Mucosa of descending colon (tissue), 3 donors: ENCODE data around the gene FBXO11. TPM values are rescaled to one million over a fixed set of nuclear protein-coding genes. Genes with fewer than 3 reads are reported as not detected.

Source experiments
- ATAC-seq: fragments of 200-7000 bp; cut with Tn5 transposase; one replicate; pipeline ENCODE4 v1.9.1; 2020; ENCODE audit warnings: mild to moderate bottlenecking, moderate library complexity
- DNase-seq, 3 donors: peaks; one replicate each; pipeline ENCODE4 v3.0.0-alpha.2; 2020
- H3K36me3 ChIP-seq: fragments of 200-600 bp; one replicate; pipeline ENCODE4 v1.8.0; 2021; ENCODE audit warnings: low read depth, mild to moderate bottlenecking
- H3K4me1 ChIP-seq: fragments of 200-600 bp; one replicate; pipeline ENCODE4 v1.8.0; 2021; ENCODE audit warnings: low read depth, mild to moderate bottlenecking
- H3K4me3 ChIP-seq: fragments of 200-600 bp; one replicate; pipeline ENCODE4 v1.8.0; 2021; ENCODE audit warnings: mild to moderate bottlenecking
- H3K9me3 ChIP-seq: fragments of 200-600 bp; one replicate; pipeline ENCODE4 v1.8.0; 2021; ENCODE audit warnings: mild to moderate bottlenecking
- CTCF ChIP-seq: fragments of 200-600 bp; IDR thresholded peaks from one replicate; pipeline ENCODE4 v1.8.0; 2022; ENCODE audit warnings: antibody characterized with exemption, mild to moderate bottlenecking
- intact Hi-C, 2 donors: fragments of 100-400 bp; cut with DNase I in 1 of 2; cut with micrococcal nuclease in 1 of 2; formaldehyde crosslinking; loops; one replicate each; pipeline versions ENCODE4 v1.11.0 to v1.11.1; 2022; cut with DNase I, micrococcal nuclease
- total RNA-seq, 3 donors: library from RNA; stranded (reverse); fragmentation: NEBNext Ultra II Directional in 2 of 3; extraction: Animal tissue kit (Norgen Biotek cat#: 25700) in 2 of 3; gene quantifications; one replicate each; pipeline versions ENCODE4 v1.2.1 to v1.2.4, GENCODE V29; 2021 to 2023
- donor health status: DM: no; HTN: no; CAD: no; lungs with moderate emphysema.
- donor health status: DM: no; HTN: no; CAD: no.
- donor health status: DM: no; HTN: yes; CAD: no.

FBXO11 gene
- total RNA-seq, 3 donors from 2014 or later: 40.7 to 70.4 (median 46.7) TPM

DNA sequence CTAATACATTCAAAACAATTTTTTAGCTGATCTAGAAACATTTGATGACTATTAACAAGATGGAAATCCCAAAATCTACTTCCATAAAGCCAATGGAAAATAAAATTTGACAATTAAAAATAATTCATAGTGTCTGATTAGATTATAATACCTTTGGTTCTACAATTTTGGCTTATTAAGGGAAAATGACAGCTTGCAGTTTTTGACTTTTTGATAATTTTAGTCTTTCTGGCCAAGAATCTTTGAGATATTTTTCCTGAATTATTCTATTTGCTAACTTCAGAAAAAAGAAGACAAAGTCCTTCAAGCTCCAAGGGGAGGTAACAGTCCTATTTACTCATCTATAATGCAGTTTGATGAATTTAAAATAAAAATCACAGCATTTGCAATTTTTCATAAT lies 83.8 kb downstream of the FBXO11 start:
- intact Hi-C loops: no loop called here
- DNase-seq: no peak

DNA sequence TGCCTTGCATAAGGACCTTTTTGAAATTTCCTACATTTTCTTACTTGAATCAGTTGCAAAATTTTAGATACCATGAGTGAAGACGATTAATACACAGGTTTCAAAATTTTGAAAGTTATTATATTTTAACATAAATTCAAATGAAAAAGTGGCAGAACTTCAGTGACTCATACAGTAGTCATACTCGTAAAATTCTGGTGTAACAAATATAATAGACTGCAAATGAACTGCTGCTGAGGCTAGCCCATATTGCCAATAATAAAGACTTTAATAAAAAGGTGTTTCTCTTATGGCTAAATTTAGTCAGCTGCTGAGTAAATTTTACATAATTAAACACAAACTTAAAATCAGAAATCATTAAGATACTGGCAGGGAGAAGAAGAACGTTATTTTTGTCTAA lies 86.5 kb downstream of the FBXO11 start:
- TF ChIP-seq CTCF: no peak
- no peaks in the 10 kb centered on the region for H3K4me1 ChIP-seq
- H3K4me3 ChIP-seq: no peak overlapping the region
- H3K9me3 ChIP-seq: no peaks in the 10 kb centered on the region
- DNase-seq (no peak), ATAC-seq (no peak)
- H3K36me3 ChIP-seq: no peaks in the 10 kb centered on the region
- intact Hi-C loops: no loop called here

More for the DNA sequence above, 83.8 kb downstream of the FBXO11 start:
- Histone ChIP-seq H3K9me3 (no peaks in the 10 kb centered on the region), H3K4me3 (no peak overlapping the region), H3K4me1 (no peaks in the 10 kb centered on the region), H3K36me3 (no peaks in the 10 kb centered on the region)
- TF ChIP-seq CTCF: no peak
- ATAC-seq: no peak

DNA sequence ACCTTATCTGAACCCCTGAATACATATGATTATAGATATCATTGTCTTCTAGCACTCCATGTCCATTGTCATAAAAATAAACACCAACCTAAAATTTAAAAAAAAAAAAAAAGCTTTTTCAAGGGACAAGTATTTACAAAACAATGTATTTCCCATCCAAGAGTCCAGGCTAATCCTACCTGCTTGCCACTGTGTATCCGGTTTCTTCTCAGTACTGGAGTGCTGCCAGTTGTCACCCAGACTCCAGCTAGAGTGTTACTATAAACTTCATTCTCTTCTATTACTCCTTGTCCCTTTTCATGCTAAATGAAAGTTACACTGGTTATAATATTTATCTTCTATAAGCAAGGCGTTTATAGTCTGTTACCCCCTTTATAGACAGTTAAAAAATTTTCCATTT lies 87.5 kb downstream of the FBXO11 start:
- no peak for ATAC-seq
- Histone ChIP-seq H3K9me3 (no peaks in the 10 kb centered on the region), H3K36me3 (no peaks in the 10 kb centered on the region), H3K4me1 (no peaks in the 10 kb centered on the region), H3K4me3 (no peak overlapping the region)
- no peak for TF ChIP-seq CTCF
- no peak for DNase-seq
- intact Hi-C loops: no loop called here

- intact Hi-C loops: no loop called here
- DNase-seq (no peak), ATAC-seq (no peak)
- Histone ChIP-seq H3K9me3 (no peaks in the 10 kb centered on the region), H3K4me1 (no peaks in the 10 kb centered on the region), H3K4me3 (no peak overlapping the region), H3K36me3 (no peaks in the 10 kb centered on the region)
- no peak for TF ChIP-seq CTCF
Observed at GRCh38 chr2:47815764-47816163, 90.5 kb downstream of the FBXO11 start.

DNA sequence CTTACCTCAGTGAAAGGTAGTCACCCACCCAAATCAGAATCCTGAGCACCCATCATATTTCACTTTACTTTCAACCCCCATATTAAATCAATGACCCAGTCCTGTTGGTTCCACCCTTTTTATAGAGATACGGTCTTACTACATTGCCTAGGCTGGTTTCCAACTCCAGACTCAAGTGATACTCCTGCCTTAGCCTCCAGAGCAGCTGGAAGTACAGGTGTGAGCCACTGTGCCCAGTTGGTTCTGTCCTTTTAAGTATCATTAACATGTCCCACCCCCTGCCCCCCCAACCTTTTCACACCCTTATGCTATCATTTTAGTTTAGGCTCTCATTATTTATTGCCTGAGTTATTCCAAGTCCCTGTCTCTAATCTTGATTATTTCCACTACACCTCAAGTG lies 94.6 kb downstream of the FBXO11 start:
- ATAC-seq (no peak), DNase-seq (no peak)
- intact Hi-C loops: no loop called here
- H3K9me3 ChIP-seq: no peaks in the 10 kb centered on the region
- H3K4me1 ChIP-seq: no peaks in the 10 kb centered on the region
- no peak for TF ChIP-seq CTCF
- no peak overlapping the region for H3K4me3 ChIP-seq
- no peaks in the 10 kb centered on the region for H3K36me3 ChIP-seq

GRCh38 chr2:47810850-47811249 lies 95.4 kb downstream of the FBXO11 start:
- H3K36me3 ChIP-seq: no peaks in the 10 kb centered on the region
- intact Hi-C loops: no loop called here
- H3K4me1 ChIP-seq: no peaks in the 10 kb centered on the region
- no peak for DNase-seq
- no peak overlapping the region for H3K4me3 ChIP-seq
- no peak for TF ChIP-seq CTCF
- H3K9me3 ChIP-seq: no peaks in the 10 kb centered on the region
- no peak for ATAC-seq
